GM19463 (cell line): ENCODE results near the gene KLF16.
"Not testable (repeated sequence)": the region's sequence is repeated elsewhere in the genome, so short reads cannot be mapped to it uniquely, and the experiment has no call there.

Experiments used
- ATAC-seq: cut with Tn5 transposase; IDR thresholded peaks from one replicate; pipeline ENCODE4 v1.9.1; 2021; ENCODE audit warnings: mild to moderate bottlenecking, moderate library complexity; ENCODE audit not compliant: unreplicated experiment

Gene KLF16

DNA sequence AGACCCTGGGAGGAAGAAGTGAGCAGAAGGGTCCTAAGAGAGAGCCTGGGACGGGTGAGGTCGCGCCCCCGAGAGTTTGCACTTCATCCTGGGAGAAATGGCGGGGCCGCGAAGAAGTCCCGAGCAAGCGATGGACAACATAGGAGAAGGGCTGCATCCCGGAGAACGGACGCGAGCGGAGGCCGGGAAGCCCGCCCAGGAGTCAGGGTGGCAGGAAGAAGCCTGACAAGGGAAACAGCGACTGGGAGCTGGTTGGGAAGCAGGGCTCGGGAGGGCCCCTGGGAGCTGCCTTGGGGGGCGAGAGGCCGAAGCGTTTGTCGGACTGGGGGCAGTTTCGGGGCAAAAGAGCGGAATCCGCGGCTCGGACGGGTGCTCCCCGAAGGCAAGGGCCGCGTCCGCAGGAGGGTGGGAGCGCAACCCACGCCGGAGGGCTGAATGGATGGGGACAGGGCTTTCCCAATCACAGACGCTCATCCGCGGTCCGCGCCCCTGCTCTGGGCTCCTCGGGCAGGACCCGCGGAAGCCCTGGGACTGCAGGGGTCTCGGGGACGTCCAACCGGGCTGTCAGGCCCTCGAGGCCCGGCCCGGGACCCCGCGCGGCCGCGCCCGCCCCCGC is 21.4 kb upstream of the KLF16 start:
- ATAC-seq: peak; percentile 15

DNA sequence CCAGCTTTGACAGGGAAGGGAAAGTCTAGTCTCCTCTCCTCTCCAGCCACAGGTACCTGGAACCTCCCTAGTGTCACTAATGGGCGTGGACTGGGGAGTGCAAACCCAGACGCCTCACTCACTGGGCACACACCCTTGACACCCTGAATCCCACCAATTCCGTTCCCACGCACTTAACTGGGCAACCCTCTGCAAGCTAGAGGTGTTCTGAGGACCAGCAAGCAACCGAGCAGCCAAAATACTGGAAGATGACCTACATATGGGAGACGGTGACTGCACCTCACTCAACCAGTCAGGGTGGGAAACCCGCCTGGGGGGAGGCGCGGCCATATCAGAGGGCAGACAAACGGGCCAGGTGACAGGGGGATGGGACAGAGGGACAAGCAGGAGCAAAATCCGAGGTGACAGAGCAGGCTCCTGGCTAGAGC is 20.9 kb upstream of the KLF16 start:
- ATAC-seq: no peak

DNA sequence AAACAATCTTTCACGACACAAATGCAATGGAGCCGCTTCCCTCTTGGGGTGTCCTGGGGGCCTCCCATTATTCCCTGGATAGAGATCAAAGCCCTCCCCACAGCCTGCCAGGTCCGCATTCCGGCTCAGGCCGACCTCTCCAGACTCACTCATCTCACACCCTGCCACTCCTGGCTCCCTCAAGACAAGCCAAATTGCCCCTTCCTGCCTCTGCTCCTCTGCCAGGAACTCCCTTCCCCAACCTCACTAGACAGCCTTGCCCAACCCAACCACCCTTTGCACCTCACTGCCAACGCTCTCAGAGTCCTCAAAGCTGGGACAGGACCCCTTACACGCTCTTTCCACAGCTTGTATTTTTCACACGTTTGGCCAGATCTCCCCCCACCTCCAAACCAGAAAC is 20.4 kb upstream of the KLF16 start:
- ATAC-seq: no peak

DNA sequence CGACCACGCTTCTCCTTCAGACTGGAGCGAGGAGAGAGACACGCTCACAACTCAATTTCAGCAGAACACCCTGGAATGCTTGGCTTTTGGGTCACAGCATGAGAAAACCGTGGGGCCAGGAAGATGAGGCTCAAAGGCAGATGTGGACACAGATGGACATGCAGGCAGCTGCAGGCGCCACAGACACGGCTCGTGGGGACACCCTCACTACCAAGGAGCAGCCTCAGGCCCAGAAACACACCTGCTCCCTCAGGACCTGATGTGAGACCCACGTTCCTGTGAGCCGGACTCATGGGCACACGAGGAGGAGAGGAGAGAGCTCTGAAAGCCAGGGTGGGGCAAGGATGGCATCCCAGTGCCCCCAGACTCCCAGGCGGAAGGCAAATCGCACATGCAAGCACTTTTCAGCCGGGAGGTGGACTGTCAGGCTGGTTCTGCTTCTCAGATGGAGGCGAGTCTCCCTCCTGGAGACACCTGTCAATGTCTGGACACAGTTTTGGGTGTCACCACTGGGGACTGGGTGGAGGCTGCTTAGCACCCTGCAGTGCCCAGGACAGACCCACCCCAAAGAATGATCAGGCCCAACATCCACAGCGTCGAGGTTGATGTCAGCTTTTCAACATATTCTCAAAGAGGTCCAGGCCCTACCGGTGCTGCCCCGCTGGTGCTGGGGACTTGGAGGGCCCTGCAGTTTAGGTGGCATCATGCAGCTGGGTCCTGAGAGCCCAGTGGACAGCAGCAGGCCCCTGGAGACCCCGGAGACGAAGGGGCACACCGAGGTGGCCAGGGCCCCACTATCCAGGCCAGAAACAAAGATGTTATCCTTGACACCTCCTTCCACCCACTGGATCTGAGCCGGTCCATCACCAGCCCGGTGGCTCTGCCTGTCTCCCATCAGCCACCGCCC is 19.7 kb upstream of the KLF16 start:
- no peak for ATAC-seq

DNA sequence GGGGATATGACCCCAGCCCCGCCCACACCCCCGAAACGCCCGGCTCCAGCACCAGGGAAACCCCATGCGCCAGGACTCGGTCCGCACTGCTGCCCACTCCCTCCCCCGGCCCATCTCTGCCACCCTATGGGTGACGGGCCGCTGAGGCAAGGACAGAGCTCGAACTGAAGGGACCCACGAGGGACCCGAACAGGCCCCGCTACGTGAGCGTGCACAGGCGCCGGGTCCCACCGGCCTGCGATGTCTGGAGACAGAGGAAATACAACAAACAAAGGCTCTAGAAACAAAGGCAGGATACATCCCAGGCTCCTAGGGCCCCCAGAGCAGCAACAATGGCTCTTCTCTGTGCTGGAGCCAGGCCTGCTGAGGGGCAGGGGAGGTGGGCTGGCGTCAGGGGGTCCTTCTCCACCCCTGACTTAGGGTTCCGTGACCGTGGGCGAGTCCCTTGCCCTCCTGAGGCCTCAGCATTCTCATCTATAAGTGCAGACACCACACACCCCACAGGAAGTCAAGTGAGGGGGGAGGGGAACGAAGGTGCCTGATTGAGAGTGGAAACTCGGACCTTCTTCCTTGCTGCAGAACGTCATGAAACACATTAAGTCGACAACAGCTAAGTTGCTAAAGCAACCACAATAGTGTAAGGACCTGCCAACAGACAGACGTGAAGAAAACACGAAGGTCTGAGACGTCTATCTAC is 18.9 kb upstream of the KLF16 start:
- no peak for ATAC-seq

DNA sequence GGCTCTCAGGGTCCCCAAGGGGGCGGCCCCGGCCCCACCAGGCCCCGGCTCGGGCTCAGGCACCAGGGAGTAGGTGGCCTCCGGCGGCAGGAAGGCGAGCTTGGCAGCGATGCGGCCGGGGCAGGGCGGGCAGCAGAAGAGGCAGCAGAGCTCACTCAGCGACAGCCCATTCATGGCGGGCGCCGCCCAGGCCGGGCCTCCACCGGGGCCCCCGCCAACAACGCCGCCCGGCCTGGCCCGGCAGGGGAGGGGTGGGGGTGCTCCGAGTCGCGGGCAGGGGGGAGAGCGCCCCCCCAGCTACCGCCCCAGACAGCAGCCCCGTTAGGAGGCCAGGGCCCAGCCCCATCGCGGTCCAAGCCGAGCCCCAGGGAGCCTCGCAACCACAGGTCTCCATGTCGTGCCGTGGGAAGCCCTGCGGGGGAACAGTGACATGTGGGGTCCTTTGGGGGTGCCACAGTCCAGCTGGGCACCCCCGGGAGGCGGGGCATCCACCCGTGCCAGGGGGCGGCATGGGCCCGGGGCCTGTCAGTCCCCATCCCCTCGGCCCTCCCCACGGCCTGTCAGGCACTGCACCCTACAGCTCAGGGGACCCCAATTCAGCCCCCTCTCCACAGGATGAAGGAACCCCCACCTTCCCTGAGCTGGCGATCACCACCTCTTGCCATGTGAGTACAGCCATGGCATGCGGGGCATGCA is 18.2 kb upstream of the KLF16 start:
- not testable (repeated sequence) for ATAC-seq

DNA sequence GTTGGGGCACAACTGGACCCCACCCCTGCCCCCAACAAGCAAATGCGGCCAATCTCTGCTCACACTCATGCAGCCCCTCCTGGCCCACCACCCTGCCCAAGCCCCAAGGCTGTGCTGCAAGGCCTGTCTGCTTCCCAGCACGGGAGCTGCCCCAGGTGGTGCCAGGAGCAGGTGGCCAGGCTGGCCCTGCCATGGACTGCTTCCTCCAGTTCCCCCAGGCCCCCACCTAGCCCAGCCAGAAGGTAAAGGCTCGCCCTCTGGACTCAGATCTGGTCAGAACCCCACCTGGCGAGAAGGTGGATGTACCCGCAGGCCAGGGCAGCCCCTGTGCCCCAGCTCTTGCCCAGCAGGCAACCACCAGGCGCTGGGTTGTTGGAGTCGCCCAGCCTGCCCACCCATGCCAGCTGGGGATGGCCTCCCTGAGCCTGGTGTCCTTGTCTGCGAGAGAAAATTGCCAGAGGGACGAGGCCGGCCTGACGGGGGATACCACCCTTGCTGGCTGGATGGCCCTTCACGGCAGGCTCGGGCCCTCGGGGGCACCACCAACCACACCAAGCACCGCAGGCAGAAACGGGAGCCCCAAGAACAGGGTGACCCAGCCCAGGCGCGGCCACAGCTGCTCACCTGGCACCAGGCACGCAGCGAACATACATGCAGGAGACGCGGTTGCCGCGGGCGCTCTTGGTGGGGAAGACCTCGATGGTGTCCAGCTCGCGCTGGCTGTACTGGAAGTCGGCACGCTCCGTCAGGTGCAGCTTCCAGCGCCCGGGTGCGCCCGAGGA is 17.4 kb upstream of the KLF16 start:
- ATAC-seq: no peak

DNA sequence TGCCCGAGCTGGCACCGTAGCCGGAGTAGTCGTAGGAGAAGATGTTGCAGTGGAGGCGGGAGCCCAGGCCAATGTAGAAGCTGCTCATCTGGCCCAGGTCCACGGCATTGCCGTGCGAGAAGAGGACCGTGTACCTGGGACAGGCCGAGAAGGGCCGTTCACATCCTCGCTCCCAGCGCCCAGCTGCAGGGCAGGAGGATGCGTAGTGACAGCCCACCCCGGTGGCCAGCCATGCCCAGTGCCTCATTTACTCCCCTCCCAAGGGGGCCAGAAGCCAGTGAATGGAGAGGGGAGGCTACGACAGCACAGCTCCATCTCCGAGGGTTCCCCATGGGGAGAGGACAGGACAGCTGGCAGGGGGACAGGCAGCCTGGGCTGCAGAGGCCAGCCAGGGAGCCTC is 16.6 kb upstream of the KLF16 start:
- not testable (repeated sequence) for ATAC-seq

DNA sequence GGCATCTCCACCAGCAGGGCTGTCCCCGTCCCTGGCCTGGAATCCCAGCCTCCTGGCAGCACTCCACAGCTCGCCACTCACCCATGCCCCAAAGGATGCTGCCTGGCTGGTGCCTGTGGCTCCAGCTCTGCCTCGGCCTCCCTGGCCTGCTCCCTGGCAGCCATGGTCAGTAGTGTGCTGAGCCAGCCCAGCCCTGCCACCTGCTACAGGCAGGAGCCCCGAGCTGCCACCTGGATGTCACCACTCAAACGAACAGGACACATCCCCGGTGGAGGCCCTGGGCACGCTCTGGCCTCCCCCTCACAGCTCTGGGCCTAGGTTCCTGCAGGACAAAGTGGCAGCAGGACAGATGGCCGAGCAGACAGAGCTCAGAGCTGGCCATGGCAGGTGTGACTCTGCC is 15.2 kb upstream of the KLF16 start:
- ATAC-seq: not testable (repeated sequence)

DNA sequence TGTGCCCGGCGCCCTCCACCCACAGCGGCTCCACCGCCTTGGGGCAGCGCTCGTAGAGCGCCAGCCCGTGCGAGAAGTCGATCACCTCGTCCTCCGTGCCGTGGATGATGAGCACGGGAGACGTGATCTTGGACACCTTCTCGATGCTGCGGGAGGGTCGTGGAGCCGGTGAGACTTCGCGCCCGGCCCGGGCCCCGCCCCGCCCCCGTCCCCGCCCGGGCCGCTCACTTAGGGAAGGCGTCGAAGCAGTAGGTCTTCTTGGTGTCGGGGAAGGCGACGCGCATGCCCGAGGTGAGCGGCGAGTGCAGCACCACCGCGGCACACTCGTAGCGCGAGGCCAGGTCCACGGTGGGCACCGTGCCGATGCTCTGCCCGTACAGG is 13.9 kb upstream of the KLF16 start:
- not testable (repeated sequence) for ATAC-seq

DNA sequence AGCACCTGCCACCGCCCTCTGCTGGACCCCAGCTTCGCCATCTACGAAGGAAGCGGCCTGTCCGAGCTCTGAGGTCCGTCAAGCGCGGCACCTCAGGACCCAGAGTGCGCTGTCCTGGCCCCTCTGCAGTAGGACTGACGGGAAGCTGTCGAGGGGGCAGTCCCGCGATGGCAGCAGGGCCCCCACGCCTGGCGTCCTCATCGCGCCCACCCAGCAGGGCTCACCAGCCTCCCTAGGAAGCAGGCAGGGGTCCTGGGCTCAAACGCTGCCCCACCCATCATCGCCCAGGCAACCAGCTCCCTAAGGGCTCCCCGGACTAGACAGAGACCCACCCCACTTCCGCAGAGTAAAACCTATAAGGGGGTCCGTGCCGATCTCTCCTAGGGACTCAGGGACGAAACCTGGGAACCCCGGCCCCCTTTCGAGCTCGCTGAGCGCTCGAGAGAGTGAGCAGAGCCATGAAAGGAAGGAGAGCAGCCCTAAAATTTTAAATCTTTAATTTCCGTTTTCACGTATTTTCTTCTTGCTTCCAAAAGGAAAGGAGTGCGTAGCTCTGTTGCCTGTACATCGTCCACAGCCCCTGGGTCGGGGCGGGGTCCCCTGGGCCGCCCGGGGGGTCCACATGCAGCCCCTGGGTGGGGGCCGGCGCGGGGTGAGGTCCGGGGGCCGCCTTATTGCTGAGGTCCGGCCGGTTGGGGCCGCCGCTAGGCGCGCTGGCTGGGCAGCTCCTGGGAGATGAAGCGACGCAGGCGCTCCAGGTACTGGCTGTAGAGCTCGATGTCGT is 13.3 kb upstream of the KLF16 start:
- ATAC-seq: not testable (repeated sequence)

DNA sequence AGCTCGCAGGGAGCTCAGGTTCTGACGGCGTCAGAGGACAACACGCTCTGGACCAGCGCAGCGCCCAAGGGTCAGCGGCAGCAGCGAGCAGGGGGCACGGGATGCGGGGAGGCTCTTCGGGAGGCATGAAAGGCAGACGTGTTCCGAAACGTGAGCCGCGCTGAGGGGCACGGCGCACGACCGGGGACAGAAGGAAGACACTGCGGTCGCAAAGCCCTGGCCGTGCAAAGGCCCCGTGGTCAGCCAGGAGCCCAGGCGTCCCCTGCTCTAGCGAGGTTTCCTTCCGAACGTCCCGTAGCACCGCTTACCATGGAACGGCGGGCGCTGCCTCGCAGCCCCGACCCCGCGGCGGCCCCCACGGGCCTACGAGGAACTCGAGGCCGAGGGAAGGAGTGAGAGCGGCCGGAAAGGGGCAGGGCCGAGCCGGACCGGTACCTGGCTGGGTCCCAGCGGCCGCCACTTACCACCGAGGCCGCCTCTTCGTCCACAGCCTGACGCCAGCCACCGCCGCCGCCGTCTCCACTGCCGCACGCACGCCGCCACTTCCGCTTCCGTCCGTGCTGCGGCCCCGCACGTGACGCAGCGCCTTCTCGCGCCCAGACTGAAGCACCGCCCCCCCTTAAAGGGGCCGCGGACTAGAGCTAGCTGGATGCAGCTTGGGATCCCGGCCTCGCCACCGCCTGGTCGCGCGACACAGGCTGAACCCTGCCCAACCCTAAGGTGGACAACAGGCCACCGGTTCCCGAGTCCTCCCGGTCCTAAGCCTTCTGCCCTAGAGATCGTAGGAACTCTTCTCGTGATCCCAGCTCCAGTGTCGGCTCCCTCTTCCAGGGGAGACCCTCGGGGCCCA is 12.5 kb upstream of the KLF16 start:
- ATAC-seq: peak; percentile 87

DNA sequence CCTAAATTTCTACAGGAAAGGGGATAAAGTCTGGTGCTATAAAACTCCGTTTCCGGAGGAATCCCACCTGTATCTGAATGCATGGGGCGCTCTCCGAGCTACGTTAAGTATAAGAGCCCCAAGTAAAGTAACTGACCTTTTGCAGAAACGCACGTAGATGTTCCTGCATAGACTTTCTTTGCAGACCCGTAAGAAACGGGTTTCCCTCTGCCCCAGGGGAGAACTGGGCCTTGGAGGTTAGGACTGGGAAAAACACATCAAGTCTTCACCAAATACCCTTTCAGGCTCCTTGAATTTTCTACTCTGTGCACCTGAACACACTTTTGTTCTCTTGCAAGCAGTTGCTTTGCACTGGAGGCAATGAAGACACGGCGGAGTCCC is 11.9 kb upstream of the KLF16 start:
- ATAC-seq: not testable (repeated sequence)

DNA sequence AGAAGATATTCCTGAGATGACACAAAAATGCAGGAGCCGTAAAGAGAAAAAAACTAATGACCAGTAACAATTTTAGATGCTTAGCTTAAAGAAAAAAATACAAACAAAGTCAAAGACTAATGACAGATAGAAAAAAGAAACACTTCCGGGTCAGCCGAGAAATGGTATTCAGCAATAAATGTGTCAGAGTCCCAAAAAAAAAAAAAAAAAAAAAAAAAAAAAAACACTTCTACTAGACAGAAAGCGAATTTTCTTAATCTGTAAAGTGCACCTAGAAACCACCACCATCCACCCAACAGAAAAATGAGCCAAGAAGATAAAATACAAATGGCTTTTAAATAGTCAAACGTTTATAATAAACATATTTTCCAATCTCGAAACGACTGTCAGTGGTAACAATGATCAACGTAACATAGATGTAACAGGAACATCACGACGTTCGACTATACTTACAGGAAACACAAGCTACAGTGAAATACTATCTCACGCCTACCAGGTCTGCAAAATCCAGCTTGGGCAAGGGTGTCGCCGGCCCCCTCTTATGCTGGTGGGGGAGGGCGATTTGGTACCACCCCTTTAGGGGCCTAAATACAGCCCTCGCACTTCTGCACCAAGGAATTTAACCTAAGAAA is 11.3 kb upstream of the KLF16 start:
- ATAC-seq: no peak

DNA sequence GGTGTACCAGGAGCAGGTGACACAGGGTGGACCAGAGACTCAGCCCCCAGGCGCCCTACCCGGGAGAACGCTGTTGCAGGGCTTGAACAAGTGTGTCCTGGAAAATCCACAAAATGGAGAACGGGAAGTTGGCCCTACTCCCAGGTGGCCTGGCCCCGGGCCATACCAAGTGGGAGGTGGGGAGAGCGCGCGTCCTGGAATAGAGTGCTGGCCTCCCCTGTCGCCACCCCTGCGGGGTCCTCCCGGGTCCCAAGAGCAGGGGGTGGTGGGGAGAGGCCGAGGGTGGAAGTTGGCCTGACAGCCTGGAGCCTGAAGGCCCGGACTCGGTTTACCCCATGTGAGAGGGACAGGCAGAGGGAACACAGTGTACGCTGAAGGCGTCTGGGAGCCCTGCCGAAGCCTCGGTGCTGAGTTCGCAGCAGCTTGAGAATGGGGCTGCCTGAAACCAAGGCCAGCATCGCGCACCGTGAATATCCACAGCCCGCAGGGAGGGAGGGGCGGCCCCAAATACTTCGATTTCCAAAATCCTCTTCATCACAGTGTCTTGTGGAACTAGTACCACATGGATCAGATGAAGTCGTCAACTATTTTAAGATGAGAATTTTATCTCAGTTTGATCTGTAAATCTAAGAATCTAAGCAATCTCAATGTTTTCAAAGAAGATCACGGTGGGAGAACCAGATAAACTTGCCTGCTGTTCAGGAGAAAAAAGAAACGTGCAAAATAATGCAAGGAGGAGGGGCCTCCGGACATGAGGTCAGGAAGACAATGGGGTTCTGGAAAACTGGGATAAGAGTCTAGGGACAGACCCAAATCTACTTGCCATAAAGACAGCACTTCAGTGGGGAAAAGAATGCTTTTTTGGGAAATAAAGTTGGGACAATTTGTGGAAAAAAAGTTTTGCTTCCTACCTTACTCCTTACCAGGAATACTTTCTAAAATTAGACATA is 10.4 kb upstream of the KLF16 start:
- no peak for ATAC-seq

DNA sequence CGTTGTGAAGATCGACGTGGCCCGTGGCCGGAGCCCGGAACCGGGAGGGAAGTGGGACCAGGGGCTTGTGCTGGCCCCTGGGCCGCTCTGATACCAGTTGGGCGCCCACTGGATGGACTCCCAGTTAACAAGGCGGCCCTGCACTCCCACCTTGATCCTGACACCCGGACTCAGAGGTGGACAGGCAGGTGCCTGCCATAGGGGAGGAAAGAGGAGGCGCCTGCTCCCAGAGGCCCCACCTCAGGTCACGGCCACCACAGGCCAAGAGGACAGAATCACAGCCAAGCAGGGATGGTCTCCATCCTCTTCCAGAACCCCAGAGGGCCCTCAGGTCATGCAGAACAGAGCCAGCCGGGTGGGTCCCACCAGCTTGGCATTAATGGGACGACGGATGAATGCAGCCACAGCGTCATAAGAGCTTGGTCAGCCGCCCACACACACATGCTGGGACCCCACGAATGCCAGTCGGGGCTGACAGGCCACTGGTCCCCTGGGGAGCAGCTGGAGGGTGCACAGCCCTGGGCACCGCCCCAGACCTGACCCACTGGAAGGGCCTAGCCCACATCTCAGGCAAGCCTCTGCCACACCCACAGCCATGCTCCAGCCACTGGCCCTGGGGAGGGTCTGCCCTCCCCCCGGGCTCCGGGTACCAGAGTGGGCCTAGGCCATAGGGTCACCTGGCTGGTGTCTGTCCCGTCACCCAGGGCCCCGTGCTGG is 9.6 kb upstream of the KLF16 start:
- no peak for ATAC-seq

DNA sequence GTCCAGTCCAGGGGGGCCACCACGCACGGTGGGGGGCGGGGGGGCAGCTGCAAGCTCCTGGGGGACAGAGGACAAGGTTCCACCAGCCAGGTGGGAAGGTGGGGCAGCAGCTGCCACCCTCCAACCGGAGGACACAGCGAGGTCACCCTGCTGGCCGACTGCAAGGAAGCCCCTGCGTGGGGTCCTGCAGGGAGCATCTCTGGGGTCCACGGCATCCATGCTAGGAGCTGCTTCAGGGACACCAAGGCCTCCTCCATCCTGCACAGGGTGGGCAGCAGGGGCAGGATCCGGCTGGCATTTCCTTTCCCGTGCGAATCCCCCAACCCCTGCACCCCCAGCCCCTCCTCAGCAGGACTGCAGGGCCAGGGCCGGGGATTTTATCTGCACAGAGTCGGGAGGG is 8.3 kb upstream of the KLF16 start:
- no peak for ATAC-seq
